OCI-LY7 (cell line): Measurements from ENCODE around the gene CCT8L2.
"Not testable (repeated sequence)": the region's sequence is repeated elsewhere in the genome, so short reads cannot be mapped to it uniquely, and the experiment has no call there.

ENCODE experiments used
- EZH2phosphoT487 ChIP-seq: fragments of 200-600 bp; sonication (generic); IDR thresholded peaks from 2 replicates; pipeline ENCODE4 v1.6.1; 2018; ENCODE audit warnings: low read depth, borderline replicate concordance, mild to moderate bottlenecking, mixed run types, antibody characterized with exemption, low read length, moderate library complexity, mixed read lengths
- TF ChIP-seq, protein P1 (sequence below): fragments of 200-600 bp; sonication (generic); conservative IDR thresholded peaks from 2 replicates; pipeline ENCODE4 v1.5.1; 2014; ENCODE audit warnings: mild to moderate bottlenecking, antibody characterized with exemption, low read length, moderate library complexity, mixed read lengths

- not testable (repeated sequence) for TF ChIP-seq EZH2phosphoT487
- TF ChIP-seq, protein P1, sequence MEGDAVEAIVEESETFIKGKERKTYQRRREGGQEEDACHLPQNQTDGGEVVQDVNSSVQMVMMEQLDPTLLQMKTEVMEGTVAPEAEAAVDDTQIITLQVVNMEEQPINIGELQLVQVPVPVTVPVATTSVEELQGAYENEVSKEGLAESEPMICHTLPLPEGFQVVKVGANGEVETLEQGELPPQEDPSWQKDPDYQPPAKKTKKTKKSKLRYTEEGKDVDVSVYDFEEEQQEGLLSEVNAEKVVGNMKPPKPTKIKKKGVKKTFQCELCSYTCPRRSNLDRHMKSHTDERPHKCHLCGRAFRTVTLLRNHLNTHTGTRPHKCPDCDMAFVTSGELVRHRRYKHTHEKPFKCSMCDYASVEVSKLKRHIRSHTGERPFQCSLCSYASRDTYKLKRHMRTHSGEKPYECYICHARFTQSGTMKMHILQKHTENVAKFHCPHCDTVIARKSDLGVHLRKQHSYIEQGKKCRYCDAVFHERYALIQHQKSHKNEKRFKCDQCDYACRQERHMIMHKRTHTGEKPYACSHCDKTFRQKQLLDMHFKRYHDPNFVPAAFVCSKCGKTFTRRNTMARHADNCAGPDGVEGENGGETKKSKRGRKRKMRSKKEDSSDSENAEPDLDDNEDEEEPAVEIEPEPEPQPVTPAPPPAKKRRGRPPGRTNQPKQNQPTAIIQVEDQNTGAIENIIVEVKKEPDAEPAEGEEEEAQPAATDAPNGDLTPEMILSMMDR = not testable (repeated sequence)
Observed at GRCh38 chr22:16604257-16604998, 11.8 kb upstream of the CCT8L2 start.
